GM12873 (cell line): ENCODE data around the gene SHROOM4.

Experiments
- TF ChIP-seq, protein P1 (sequence below): IDR thresholded peaks from 2 replicates; pipeline ENCODE4 v1.5.1; 2012; ENCODE audit warnings: low read depth, mild to moderate bottlenecking, moderate library complexity, low read length, control low read depth; ENCODE audit not compliant: insufficient read depth; ENCODE audit errors: missing control alignments

SHROOM4 gene, protein sequence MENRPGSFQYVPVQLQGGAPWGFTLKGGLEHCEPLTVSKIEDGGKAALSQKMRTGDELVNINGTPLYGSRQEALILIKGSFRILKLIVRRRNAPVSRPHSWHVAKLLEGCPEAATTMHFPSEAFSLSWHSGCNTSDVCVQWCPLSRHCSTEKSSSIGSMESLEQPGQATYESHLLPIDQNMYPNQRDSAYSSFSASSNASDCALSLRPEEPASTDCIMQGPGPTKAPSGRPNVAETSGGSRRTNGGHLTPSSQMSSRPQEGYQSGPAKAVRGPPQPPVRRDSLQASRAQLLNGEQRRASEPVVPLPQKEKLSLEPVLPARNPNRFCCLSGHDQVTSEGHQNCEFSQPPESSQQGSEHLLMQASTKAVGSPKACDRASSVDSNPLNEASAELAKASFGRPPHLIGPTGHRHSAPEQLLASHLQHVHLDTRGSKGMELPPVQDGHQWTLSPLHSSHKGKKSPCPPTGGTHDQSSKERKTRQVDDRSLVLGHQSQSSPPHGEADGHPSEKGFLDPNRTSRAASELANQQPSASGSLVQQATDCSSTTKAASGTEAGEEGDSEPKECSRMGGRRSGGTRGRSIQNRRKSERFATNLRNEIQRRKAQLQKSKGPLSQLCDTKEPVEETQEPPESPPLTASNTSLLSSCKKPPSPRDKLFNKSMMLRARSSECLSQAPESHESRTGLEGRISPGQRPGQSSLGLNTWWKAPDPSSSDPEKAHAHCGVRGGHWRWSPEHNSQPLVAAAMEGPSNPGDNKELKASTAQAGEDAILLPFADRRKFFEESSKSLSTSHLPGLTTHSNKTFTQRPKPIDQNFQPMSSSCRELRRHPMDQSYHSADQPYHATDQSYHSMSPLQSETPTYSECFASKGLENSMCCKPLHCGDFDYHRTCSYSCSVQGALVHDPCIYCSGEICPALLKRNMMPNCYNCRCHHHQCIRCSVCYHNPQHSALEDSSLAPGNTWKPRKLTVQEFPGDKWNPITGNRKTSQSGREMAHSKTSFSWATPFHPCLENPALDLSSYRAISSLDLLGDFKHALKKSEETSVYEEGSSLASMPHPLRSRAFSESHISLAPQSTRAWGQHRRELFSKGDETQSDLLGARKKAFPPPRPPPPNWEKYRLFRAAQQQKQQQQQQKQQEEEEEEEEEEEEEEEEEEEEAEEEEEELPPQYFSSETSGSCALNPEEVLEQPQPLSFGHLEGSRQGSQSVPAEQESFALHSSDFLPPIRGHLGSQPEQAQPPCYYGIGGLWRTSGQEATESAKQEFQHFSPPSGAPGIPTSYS (N-terminal part only)

DNA sequence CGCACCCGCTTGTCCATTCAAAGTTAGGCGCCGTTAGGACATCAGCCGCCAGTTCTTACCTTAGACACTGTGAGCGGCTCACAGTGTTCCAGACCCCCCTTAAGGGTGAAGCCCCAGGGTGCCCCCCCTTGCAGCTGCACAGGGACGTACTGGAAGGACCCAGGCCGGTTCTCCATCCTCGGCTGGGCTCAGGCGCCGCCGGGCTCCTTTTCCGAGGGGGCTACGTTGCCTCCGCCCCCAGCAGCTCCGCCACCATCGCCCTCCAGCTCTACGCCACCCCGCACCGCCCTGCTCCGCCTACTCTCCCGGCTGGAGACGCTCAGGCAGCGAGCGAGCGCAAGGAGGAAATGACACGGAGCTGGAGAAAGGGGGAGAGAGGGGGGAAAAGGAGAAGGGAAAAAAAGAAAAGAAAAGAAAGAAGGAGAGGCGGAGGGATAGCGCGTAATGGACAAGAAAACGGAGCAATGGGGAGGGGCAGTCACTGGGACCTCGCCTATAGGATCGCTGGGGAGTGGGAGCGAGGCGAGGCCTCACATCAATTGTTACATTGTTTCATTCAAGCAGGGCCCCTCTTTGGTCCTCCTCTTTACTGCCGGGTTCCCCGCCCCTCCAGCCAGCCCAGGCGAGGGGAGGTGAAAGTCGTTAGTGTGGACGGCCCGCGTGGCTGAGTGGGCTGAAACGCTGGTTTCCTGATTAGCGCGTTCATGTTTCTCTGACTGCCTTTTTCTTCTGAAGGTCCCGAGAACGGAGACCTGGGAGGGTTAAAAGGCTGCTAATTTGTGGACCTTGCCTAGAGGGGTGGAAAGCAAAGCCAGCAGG lies at the start of gene SHROOM4:
SHROOM4 (minus strand) TSS at position 352 of the 819 bp plus-strand sequence; CDS start at position 176, 176 bp downstream.
- TF ChIP-seq, protein P1, sequence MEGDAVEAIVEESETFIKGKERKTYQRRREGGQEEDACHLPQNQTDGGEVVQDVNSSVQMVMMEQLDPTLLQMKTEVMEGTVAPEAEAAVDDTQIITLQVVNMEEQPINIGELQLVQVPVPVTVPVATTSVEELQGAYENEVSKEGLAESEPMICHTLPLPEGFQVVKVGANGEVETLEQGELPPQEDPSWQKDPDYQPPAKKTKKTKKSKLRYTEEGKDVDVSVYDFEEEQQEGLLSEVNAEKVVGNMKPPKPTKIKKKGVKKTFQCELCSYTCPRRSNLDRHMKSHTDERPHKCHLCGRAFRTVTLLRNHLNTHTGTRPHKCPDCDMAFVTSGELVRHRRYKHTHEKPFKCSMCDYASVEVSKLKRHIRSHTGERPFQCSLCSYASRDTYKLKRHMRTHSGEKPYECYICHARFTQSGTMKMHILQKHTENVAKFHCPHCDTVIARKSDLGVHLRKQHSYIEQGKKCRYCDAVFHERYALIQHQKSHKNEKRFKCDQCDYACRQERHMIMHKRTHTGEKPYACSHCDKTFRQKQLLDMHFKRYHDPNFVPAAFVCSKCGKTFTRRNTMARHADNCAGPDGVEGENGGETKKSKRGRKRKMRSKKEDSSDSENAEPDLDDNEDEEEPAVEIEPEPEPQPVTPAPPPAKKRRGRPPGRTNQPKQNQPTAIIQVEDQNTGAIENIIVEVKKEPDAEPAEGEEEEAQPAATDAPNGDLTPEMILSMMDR = no peak

DNA sequence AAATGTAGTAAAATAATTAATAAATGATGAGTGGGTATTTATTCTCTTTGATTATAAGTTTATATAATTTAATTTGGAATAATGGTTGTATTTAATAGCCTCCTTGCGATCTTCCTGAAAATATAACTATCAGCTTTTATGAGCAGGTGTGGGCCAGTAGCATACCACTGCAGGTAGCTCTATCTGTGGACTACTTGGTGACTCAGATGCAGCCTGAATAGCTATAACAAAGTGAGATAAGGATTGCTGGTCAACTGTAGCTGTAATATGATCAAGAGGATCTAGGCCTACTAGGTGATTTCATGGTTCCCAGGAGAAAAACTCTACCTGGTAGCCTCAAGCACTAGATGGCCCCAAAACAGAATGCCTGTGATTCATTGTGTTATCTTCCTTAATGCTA lies 49.5 kb upstream of the SHROOM4 start:
- TF ChIP-seq, protein P1 = no peak

DNA sequence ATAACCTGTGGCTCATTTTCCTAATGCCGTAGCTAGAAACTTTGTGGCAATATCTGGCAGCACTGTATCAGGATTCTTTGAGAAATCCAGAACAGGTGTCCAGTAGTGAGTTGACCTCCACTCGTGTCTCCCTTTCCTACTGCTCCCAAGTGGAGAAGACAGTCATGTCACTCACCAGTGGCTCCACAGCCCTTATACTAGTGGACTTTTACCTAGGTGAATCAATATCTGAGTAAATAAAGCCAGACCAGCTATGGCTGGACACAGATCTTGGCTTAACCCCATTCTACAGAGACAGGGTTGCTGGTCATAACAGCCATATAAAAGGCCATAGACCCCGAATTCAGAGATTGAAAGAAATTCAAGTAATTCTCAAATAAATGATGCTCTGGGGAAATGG lies 46.5 kb upstream of the SHROOM4 start:
- TF ChIP-seq, protein P1 = no peak

DNA sequence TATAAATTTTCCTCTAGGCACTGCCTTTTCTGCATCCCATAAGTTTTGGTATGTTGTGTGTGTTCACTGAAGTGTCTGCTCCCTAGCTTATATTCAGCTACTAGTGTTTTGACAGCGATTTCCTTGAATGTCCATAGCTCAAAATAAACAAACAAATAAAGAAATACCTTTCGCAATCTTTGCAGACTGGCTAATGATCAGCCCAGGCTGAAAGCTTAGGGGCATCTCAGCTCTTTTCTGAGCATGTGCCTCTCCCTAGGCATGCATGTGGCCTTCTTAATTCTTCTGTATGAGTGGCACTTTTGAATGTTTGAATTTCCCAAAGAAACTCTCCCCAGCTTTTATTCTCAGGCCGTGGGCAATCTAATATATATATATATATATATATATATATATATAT lies 44.6 kb upstream of the SHROOM4 start:
- TF ChIP-seq, protein P1 = no peak

DNA sequence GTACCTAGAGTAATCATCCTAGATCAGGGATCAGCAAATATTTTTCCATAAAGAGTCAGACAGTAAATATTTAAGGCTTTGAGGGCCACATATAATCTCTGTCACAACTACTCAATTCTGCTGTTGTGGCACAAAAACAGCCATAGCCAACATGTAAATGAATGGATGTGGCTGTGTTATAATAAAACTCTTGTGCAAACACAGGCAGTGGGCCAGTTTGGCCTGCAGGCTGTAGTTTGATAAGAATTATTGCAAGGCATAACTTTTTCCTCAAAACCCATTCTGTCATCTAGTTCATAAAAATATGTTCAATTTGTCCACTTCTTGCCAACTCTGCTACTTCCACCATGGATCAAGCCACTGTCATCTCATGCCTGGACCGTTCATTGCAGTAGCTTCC lies 39.4 kb upstream of the SHROOM4 start:
- TF ChIP-seq, protein P1 = no peak

DNA sequence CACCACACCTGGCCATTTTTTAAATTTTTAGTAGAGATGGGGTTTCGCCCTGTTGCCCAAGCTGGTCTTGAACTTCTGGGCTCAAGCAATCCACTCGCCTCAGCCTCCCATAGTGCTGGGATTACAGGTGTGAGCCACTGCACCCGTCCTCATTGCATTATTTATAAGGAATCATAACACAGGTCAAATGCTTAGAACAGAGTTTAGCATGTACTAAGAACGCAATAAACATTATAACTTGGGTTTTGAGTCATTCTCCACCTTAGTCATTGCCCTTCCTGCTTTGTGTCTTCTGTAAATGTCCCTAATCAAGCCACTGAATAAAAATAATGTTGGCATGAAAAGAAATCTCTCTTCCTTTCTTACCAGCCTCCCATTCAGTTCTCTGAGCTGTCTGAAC lies 38.5 kb upstream of the SHROOM4 start:
- TF ChIP-seq, protein P1 = no peak
